ENCODE measurements around the gene CYB5D1. TPM values are rescaled to one million over a fixed set of nuclear protein-coding genes. Genes with fewer than 3 reads are reported as not detected.

The CYB5D1 gene
- total RNA-seq, 1 donor from 2014 or later, result 6.1 TPM

GRCh38 chr17:7864995-7865650 lies 7.3 kb downstream of the CYB5D1 start:
- H3K27ac Mint-ChIP-seq, result no peak overlapping the region
- no peaks in the 10 kb centered on the region for H3K9me3 Mint-ChIP-seq
- no peaks in the 10 kb centered on the region for H3K27me3 Mint-ChIP-seq
- peaks cover 14% of the 10 kb centered on the region for H3K4me1 Mint-ChIP-seq
- no peak overlapping the region for H3K4me3 Mint-ChIP-seq
- intact Hi-C loops (cut with micrococcal nuclease), result no loop called here
- ATAC-seq (ENCODE audit: low read depth) (no peak), DNase-seq (no peak)
- TF ChIP-seq CTCF (IDR thresholded peaks at IDR 0.05), result no peak
- peaks cover 18% of the 10 kb centered on the region for H3K36me3 Mint-ChIP-seq (ENCODE audit: low read depth)
- POLR2A ChIA-PET, result interaction anchor here (0.6 to 0.7 kb wide), 2 partner anchors 186 to 292 kb away, joined by 3 to 4 read pairs; no protein-coding TSS in a partner anchor
- CTCF ChIA-PET, result interaction anchor here (0.6 to 7.2 kb wide), 5 partner anchors 21 to 187 kb away, joined by 3 to 77 read pairs (median 3); no protein-coding TSS in a partner anchor

- no peak for DNase-seq
- no peak for TF ChIP-seq CTCF (IDR thresholded peaks at IDR 0.05)
- no peak for ATAC-seq (ENCODE audit: low read depth)
- Mint-ChIP-seq H3K27me3 (no peaks in the 10 kb centered on the region), H3K4me1 (peaks cover 11% of the 10 kb centered on the region), H3K36me3 (ENCODE audit: low read depth) (peaks cover 18% of the 10 kb centered on the region), H3K9me3 (no peaks in the 10 kb centered on the region), H3K27ac (no peak overlapping the region), H3K4me3 (no peak overlapping the region)
- ChIA-PET CTCF (interaction anchor here (1.3 to 3.1 kb wide), 2 partner anchors 33 to 122 kb away, joined by 3 to 11 read pairs; no protein-coding TSS in a partner anchor), POLR2A (no interaction called here)
- intact Hi-C loops (cut with micrococcal nuclease), result no loop called here
These were observed 10.1 kb downstream of the CYB5D1 start for GRCh38 chr17:7867881-7868329.

- peaks cover 10% of the 10 kb centered on the region for H3K4me1 Mint-ChIP-seq
- peaks cover 12% of the 10 kb centered on the region for H3K36me3 Mint-ChIP-seq (ENCODE audit: low read depth)
- H3K4me3 Mint-ChIP-seq, result no peak overlapping the region
- DNase-seq (no peak), ATAC-seq (ENCODE audit: low read depth) (no peak)
- no peaks in the 10 kb centered on the region for H3K27me3 Mint-ChIP-seq
- POLR2A ChIA-PET, result interaction anchor here (0.8 kb wide), 1 partner anchor 11 kb away, joined by 3 read pairs; no protein-coding TSS in a partner anchor
- intact Hi-C loops (cut with micrococcal nuclease), result no loop called here
- no peaks in the 10 kb centered on the region for H3K9me3 Mint-ChIP-seq
- TF ChIP-seq CTCF (IDR thresholded peaks at IDR 0.05), result no peak
- CTCF ChIA-PET, result no interaction called here
- no peak overlapping the region for H3K27ac Mint-ChIP-seq
These were observed 15.2 kb downstream of the CYB5D1 start for GRCh38 chr17:7873051-7873450.

- POLR2A ChIA-PET, result interaction anchor here (0.5 kb wide), 1 partner anchor 75 kb away, joined by 6 read pairs; no protein-coding TSS in a partner anchor
These were observed 18.1 kb downstream of the CYB5D1 start for GRCh38 chr17:7875804-7876370.

More at GRCh38 chr17:7875804-7876370, 18.1 kb downstream of the CYB5D1 start:
- intact Hi-C loops (cut with micrococcal nuclease), result no loop called here
- ATAC-seq (ENCODE audit: low read depth) (no peak), DNase-seq (no peak)
- CTCF ChIA-PET, result interaction anchor here (1.4 kb wide), 1 partner anchor 14 kb away, joined by 5 read pairs; no protein-coding TSS in a partner anchor
- Mint-ChIP-seq H3K9me3 (no peaks in the 10 kb centered on the region), H3K27ac (no peak overlapping the region), H3K36me3 (ENCODE audit: low read depth) (peaks cover 17% of the 10 kb centered on the region), H3K27me3 (no peaks in the 10 kb centered on the region), H3K4me1 (peaks cover 8% of the 10 kb centered on the region), H3K4me3 (no peak overlapping the region)
- no peak for TF ChIP-seq CTCF (IDR thresholded peaks at IDR 0.05)

Measured in activated B cell treated with CpG ODN at 0.5 μM for 24 hours (primary cell).